Sigmoid colon (tissue), 4 donors: ENCODE measurements around the gene MFSD6.

Source experiments
- POLR2A ChIP-seq, 2 donors: fragments of 450-650 bp; IDR thresholded peaks; one replicate each; pipeline ENCODE4 v1.6.1; 2016; ENCODE audit warnings: antibody characterized with exemption in 2 of 2, mild to moderate bottlenecking in 2 of 2, moderate library complexity in 2 of 2
- POLR2AphosphoS5 ChIP-seq, 4 donors: sonication (generic); formaldehyde crosslinking; IDR thresholded peaks; one replicate each; pipeline ENCODE4 v1.6.1; 2017; ENCODE audit warnings: antibody characterized with exemption in 4 of 4
- TF ChIP-seq, protein P1 (sequence below), 4 experiments: fragments of 450-650 bp in 3 of 4; fragments of 200-600 bp in 1 of 4; IDR thresholded peaks; one replicate each; pipeline ENCODE4 v1.5.1; 2016 to 2019; ENCODE audit warnings: antibody characterized with exemption in 4 of 4, mild to moderate bottlenecking in 3 of 4, moderate library complexity in 2 of 4

DNA sequence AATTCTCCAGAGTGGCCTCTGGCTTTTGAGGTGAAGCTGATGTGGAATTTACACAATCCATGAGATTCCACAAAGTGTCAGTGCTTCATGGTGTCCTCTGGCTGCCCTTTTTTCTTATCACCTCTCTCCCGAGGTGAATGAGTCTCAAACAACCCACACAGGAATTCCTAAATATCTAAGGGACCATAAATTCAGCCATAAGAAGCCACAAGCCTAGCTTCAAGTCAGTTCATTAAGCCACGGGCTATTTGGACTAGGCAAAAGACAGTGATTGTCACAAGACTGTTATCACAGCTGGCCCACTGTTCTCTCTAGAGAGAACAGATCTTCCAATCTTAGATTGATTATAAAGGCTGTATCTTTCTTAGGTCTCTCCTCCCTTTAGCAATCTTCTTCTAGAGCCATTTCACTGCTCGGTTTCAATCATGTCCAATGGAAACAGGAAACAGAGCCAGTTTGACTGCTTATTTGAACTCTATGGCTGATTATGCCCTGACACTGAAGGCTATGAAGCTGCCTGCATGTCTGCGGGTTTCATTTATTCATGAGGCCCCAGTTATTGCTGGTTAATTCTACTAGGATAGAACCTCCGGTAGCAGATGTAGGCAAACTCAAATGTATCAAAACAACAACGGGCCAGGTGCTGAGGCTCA lies 122.2 kb downstream of the MFSD6 start:
- TF ChIP-seq POLR2A (IDR thresholded peaks at IDR 0.05) (no peak), POLR2AphosphoS5 (IDR thresholded peaks at IDR 0.05) (no peak)
- TF ChIP-seq, protein P1, sequence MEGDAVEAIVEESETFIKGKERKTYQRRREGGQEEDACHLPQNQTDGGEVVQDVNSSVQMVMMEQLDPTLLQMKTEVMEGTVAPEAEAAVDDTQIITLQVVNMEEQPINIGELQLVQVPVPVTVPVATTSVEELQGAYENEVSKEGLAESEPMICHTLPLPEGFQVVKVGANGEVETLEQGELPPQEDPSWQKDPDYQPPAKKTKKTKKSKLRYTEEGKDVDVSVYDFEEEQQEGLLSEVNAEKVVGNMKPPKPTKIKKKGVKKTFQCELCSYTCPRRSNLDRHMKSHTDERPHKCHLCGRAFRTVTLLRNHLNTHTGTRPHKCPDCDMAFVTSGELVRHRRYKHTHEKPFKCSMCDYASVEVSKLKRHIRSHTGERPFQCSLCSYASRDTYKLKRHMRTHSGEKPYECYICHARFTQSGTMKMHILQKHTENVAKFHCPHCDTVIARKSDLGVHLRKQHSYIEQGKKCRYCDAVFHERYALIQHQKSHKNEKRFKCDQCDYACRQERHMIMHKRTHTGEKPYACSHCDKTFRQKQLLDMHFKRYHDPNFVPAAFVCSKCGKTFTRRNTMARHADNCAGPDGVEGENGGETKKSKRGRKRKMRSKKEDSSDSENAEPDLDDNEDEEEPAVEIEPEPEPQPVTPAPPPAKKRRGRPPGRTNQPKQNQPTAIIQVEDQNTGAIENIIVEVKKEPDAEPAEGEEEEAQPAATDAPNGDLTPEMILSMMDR (IDR thresholded peaks at IDR 0.05) = no peak
